Heart left ventricle (tissue), 13 donors: ENCODE data around the gene PLCG2.

ENCODE experiments used
- POLR2A ChIP-seq, 2 donors: fragments of 450-650 bp; IDR thresholded peaks; one replicate each; pipeline ENCODE4 v1.6.1; 2017; ENCODE audit warnings: antibody characterized with exemption in 2 of 2, mild to moderate bottlenecking in 2 of 2, moderate library complexity in 2 of 2
- TF ChIP-seq, protein P1 (sequence below), 12 donors: fragments of 200-600 bp; sonication (generic) in 4 of 12; IDR thresholded peaks; one replicate each; pipeline versions ENCODE4 v1.5.0 to v1.8.0; 2018 to 2022; ENCODE audit warnings: antibody characterized with exemption in 12 of 12, mild to moderate bottlenecking in 5 of 12
- donor health status: ischemic (EF 13 %, LVEDD 7.1; RV severe dilation, severe dysfunction).
- donor health status: DM: no; HTN: yes; CAD: no.
- donor health status: DM: no; HTN: no; CAD: no.
- donor health status: ischemic (EF 25% LVEDD 6.9; RV normal size, moderate dysfunction).
- donor health status: ischemic (EF 25% LVEDD 5.7; RV mildly dilated, moderate dysfunction).
- donor health status: ischemic (EF 35%, LVEDD 5.7; RV mildly dilated, moderate dysfunction).
- donor health status: nonischemic (EF 11% LVEDD 7.7; RV severe dilation, severe dysfunction).
- donor health status: DM: yes; HTN: yes; CAD: no.
- donor health status: PGD.
- donor health status: ischemic (EF 29% LVEDD 5.4; RV normal size, mild dysfunction).
- donor health status: nonischemic (EF 23%, LVEDD 6.1; RV moderate dilation, normal function).

- TF ChIP-seq POLR2A (IDR thresholded peaks at IDR 0.05), result no peak
- TF ChIP-seq, protein P1, sequence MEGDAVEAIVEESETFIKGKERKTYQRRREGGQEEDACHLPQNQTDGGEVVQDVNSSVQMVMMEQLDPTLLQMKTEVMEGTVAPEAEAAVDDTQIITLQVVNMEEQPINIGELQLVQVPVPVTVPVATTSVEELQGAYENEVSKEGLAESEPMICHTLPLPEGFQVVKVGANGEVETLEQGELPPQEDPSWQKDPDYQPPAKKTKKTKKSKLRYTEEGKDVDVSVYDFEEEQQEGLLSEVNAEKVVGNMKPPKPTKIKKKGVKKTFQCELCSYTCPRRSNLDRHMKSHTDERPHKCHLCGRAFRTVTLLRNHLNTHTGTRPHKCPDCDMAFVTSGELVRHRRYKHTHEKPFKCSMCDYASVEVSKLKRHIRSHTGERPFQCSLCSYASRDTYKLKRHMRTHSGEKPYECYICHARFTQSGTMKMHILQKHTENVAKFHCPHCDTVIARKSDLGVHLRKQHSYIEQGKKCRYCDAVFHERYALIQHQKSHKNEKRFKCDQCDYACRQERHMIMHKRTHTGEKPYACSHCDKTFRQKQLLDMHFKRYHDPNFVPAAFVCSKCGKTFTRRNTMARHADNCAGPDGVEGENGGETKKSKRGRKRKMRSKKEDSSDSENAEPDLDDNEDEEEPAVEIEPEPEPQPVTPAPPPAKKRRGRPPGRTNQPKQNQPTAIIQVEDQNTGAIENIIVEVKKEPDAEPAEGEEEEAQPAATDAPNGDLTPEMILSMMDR (IDR thresholded peaks at IDR 0.05), result no peak
These were observed 152.8 kb downstream of the PLCG2 start for GRCh38 chr16:81931927-81932326.
